Tibial nerve (tissue), 4 donors: ENCODE data around the gene WDR73. TPM values are rescaled to one million over a fixed set of nuclear protein-coding genes. Genes with fewer than 3 reads are reported as not detected.

Source experiments
- DNase-seq, 2 donors: peaks; one replicate each; pipeline ENCODE4 v3.0.0-alpha.2; 2019; ENCODE audit warnings: low spot score in 2 of 2
- H3K27ac ChIP-seq, 4 donors: fragments of 200-600 bp; sonication (generic) in 3 of 4; one replicate each; pipeline ENCODE4 v1.5.1; 2017 to 2019; ENCODE audit warnings: mild to moderate bottlenecking in 1 of 4
- H3K27me3 ChIP-seq, 2 donors: fragments of 200-600 bp; sonication (generic) in 1 of 2; one replicate each; pipeline versions ENCODE4 v1.5.1 to v1.6.0; 2017 to 2019
- H3K36me3 ChIP-seq, 3 donors: fragments of 200-600 bp; sonication (generic); one replicate each; pipeline ENCODE4 v1.5.1; 2018 to 2019
- H3K4me1 ChIP-seq, 4 donors: fragments of 200-600 bp; sonication (generic) in 3 of 4; one replicate each; pipeline ENCODE4 v1.5.1; 2017 to 2019
- H3K4me3 ChIP-seq, 4 donors: fragments of 200-600 bp; sonication (generic) in 3 of 4; one replicate each; pipeline ENCODE4 v1.5.1; 2017 to 2019; ENCODE audit warnings: mild to moderate bottlenecking in 1 of 4, moderate library complexity in 1 of 4
- H3K9me3 ChIP-seq, 4 donors: fragments of 200-600 bp; sonication (generic) in 3 of 4; one replicate each; pipeline ENCODE4 v1.5.1; 2017 to 2019
- EP300 ChIP-seq, 2 donors: sonication (generic); formaldehyde crosslinking; IDR thresholded peaks; one replicate each; pipeline ENCODE4 v1.6.1; 2017; ENCODE audit warnings: antibody characterized with exemption in 2 of 2, mild to moderate bottlenecking in 1 of 2
- POLR2A ChIP-seq, 2 donors: fragments of 450-650 bp; IDR thresholded peaks; one replicate each; pipeline ENCODE4 v1.6.1; 2017; ENCODE audit warnings: antibody characterized with exemption in 2 of 2, mild to moderate bottlenecking in 2 of 2, moderate library complexity in 2 of 2
- WGBS, 2 donors: methylation state at CpG; one replicate each; pipeline ENCODE4 v1.1.5; 2018; 5-methylcytosine and 5-hydroxymethylcytosine counted together
- total RNA-seq, 4 donors: library from RNA; depleted of rRNA; stranded (reverse); fragments of >200 nt; gene quantifications; one replicate each; pipeline ENCODE4 v1.1.0, GENCODE V29; 2016
- TF ChIP-seq, protein P1 (sequence below), 5 experiments: fragments of 200-600 bp in 3 of 5; fragments of 450-650 bp in 2 of 5; sonication (generic) in 3 of 5; IDR thresholded peaks; one replicate each; pipeline ENCODE4 v1.5.1; 2016 to 2019; ENCODE audit warnings: antibody characterized with exemption in 5 of 5, mild to moderate bottlenecking in 3 of 5, moderate library complexity in 2 of 5

The WDR73 gene
- total RNA-seq, 4 donors from 2014 or later, result 19.7 to 40.2 (median 32.3) TPM

DNA sequence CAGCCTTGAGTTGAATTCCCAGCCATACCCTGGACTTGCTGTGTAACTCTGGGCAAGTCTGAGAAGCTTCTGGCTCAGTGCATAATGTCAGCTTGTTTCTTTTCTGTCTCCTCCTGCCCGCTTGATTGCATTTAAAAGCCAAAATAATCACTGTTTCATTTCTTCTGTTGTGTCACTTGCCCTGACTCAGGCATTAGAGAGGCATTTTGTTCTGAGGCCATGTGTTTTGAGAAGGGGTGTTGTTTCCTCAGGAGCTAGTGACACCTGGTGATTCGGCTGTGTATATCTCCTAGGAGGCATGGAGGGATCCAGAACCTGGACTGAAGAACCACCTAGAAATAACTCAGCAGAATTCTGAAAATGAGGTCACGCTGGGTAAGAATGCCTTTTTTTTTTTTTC is 16.0 kb downstream of the WDR73 start:
- TF ChIP-seq, protein P1, sequence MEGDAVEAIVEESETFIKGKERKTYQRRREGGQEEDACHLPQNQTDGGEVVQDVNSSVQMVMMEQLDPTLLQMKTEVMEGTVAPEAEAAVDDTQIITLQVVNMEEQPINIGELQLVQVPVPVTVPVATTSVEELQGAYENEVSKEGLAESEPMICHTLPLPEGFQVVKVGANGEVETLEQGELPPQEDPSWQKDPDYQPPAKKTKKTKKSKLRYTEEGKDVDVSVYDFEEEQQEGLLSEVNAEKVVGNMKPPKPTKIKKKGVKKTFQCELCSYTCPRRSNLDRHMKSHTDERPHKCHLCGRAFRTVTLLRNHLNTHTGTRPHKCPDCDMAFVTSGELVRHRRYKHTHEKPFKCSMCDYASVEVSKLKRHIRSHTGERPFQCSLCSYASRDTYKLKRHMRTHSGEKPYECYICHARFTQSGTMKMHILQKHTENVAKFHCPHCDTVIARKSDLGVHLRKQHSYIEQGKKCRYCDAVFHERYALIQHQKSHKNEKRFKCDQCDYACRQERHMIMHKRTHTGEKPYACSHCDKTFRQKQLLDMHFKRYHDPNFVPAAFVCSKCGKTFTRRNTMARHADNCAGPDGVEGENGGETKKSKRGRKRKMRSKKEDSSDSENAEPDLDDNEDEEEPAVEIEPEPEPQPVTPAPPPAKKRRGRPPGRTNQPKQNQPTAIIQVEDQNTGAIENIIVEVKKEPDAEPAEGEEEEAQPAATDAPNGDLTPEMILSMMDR (IDR thresholded peaks at IDR 0.05), result no peak
- TF ChIP-seq POLR2A (IDR thresholded peaks at IDR 0.05), result no peak
- no peak for TF ChIP-seq EP300 (IDR thresholded peaks at IDR 0.05)
- peaks cover 0 to 25% (median 4%) of the 10 kb centered on the region in 4 donors for H3K4me1 ChIP-seq
- H3K9me3 ChIP-seq, result no peaks in the 10 kb centered on the region
- H3K27me3 ChIP-seq, result no peaks in the 10 kb centered on the region
- H3K4me3 ChIP-seq, result no peak overlapping the region
- H3K27ac ChIP-seq, result no peak overlapping the region
- WGBS, 2 donors, result 73 to 74% methylated on average over 3 of the region's 3 CpGs
- DNase-seq, result no peak
- peaks cover 0 to 68% (median 6%) of the 10 kb centered on the region in 3 donors for H3K36me3 ChIP-seq

DNA sequence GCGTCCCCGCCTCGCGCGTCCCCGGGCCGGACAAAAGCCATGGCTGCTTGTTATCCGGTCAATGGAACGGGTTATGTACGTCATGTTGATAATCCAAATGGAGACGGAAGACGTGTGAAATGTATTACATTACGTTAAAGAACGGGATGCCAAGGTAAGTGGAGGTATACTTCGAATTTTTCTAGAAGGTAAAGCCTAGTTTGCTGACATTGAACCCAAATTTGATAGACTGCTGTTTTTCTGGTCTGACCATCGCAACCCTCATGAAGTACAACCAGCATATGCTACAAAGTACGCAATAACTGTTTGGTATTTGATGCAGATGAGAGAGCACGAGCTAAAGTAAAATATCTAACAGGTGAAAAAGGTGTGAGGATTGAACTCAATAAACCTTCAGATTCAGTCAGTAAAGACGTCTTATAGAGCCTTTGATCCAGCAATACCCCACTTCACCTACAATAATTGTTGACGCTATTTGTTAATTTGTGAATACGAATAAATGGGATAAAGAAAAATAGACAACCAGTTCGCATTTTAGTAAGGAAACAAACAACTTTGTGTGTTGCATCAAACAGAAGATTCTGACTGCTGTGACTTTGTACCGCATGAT is 19.8 kb downstream of the WDR73 start:
- WGBS, 2 donors, result 30 to 33% methylated on average over 21 to 23 of the region's 23 CpGs

DNA sequence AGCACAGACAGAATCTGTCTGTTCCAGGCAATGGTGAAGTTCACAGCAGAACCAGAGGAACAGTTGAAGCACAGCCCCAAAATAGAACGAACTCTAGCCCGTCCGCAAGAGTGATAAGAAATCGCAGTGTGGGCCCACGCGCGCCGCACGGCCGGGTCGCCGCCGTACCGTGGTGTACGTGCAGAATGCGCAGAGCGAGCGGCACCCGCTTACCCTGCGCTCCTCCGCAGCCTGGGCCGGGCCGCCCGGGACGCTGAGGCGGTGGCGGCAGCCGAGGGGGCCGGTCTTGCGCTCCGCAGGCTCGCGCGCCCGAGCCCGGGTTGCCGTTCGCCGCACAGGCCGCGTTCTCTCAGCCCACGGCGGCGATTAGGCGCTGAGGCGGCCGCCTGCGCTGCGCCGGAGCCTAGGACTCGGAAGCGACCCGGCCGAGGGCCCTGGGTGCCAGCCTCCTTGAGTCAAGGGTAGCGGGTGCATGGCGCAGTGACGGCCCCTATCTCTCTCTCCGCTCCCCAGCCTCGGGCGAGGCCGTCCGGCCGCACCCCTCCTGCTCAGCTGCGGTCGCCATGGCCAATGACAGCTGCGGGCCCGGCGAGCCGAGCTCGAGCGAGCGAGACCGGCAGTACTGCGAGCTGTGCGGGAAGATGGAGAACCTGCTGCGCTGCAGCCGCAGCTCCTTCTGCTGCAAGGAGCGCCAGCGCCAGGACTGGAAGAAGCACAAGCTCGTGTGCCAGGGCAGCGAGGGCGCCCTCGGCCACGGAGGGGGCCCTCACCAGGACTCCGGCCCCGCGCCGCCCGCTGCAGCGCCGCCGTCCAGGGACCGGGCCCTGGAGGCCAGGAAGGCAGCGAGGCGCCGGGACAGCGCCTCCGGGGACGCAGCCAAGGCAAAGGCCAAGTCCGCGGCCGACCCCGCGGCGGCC is 20.5 kb downstream of the WDR73 start:
- H3K9me3 ChIP-seq, result no peaks in the 10 kb centered on the region
- H3K27ac ChIP-seq, result peak overlapping the region; percentile 55 to 95 (median 94)
- peak overlapping the region; percentile 51 to 91 (median 80) for H3K4me3 ChIP-seq
- TF ChIP-seq, protein P1 (IDR thresholded peaks at IDR 0.05), result no peak
- TF ChIP-seq POLR2A (IDR thresholded peaks at IDR 0.05) (peak in 1 of 2 donors; percentile 16), EP300 (IDR thresholded peaks at IDR 0.05) (peak in 1 of 2 donors; percentile 27)
- peak; percentile 36 to 46 for DNase-seq
- 0 to 1% methylated on average over 44 to 76 of the region's 105 CpGs for WGBS, 2 donors
- peaks cover 0 to 24% (median 0%) of the 10 kb centered on the region in 3 donors for H3K36me3 ChIP-seq
- no peaks in the 10 kb centered on the region for H3K27me3 ChIP-seq
- H3K4me1 ChIP-seq, result peaks cover 0 to 50% (median 21%) of the 10 kb centered on the region in 4 donors

More for the DNA sequence above, 19.8 kb downstream of the WDR73 start:
- Histone ChIP-seq H3K36me3 (peaks cover 0 to 30% (median 0%) of the 10 kb centered on the region in 3 donors), H3K27ac (peak overlapping the region; percentile 55 to 95 (median 94)), H3K4me1 (peaks cover 0 to 50% (median 21%) of the 10 kb centered on the region in 4 donors), H3K9me3 (no peaks in the 10 kb centered on the region), H3K4me3 (peak overlapping the region; percentile 51 to 91 (median 80)), H3K27me3 (no peaks in the 10 kb centered on the region)
- TF ChIP-seq, protein P1 (IDR thresholded peaks at IDR 0.05), result no peak
- no peak for TF ChIP-seq POLR2A (IDR thresholded peaks at IDR 0.05)
- TF ChIP-seq EP300 (IDR thresholded peaks at IDR 0.05), result no peak
- DNase-seq, result no peak

DNA sequence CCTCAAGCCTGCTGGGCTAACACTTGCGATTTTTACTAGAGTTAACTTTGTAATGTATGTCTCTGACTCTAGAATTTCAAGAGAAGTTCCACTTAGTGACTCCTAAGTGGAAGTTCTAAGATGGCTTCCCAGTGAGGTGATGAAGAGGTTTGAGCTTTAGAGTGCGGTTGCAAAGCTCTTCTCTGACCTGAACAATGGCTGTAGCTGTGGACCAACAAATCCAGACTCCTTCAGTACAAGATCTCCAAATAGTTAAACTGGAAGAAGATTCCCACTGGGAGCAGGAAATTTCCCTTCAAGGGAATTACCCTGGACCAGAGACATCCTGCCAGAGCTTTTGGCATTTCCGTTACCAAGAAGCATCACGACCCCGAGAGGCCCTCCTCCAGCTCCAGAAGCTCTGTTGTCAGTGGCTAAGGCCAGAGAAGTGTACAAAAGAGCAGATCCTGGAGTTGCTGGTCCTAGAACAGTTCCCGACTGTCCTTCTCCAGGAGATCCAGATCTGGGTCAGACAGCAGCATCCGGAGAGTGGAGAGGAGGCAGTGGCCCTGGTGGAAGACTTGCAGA is 22.3 kb downstream of the WDR73 start:
- H3K4me1 ChIP-seq, result peaks cover 0 to 47% (median 21%) of the 10 kb centered on the region in 4 donors
- peak overlapping the region; percentile 58 to 83 (median 62) for H3K4me3 ChIP-seq
- 42 to 47% methylated on average over 7 of the region's 7 CpGs for WGBS, 2 donors
- no peak for TF ChIP-seq POLR2A (IDR thresholded peaks at IDR 0.05)
- TF ChIP-seq, protein P1 (IDR thresholded peaks at IDR 0.05), result no peak
- TF ChIP-seq EP300 (IDR thresholded peaks at IDR 0.05), result no peak
- H3K27me3 ChIP-seq, result no peaks in the 10 kb centered on the region
- DNase-seq, result no peak
- peak overlapping the region; percentile 19 to 95 (median 90) for H3K27ac ChIP-seq
- H3K36me3 ChIP-seq, result peaks cover 0 to 15% (median 0%) of the 10 kb centered on the region in 3 donors
- H3K9me3 ChIP-seq, result no peaks in the 10 kb centered on the region
